LNCaP clone FGC (cell line): ENCODE results near the gene SSPN.

Source experiments
- DNase-seq: peaks from one replicate; pipeline ENCODE4 v3.0.0-alpha.2; 2011; ENCODE audit warnings: low read depth
- H3K4me3 ChIP-seq: 2 replicates; pipeline ENCODE4 v1.5.1; 2011; ENCODE audit warnings: mild to moderate bottlenecking, low read depth, low read length, control low read depth
- CTCF ChIP-seq: IDR thresholded peaks from 2 replicates; pipeline ENCODE4 v1.5.1; 2012; ENCODE audit warnings: mild to moderate bottlenecking; ENCODE audit not compliant: control insufficient read depth, insufficient read depth; ENCODE audit errors: extremely low read depth

The SSPN gene

GRCh38 chr12:26156201-26156871, 39.0 kb upstream of the SSPN start:
- no peak for TF ChIP-seq CTCF
- no peak overlapping the region for H3K4me3 ChIP-seq
- no peak for DNase-seq

GRCh38 chr12:26157001-26157400, 38.4 kb upstream of the SSPN start:
- H3K4me3 ChIP-seq: no peak overlapping the region
- no peak for TF ChIP-seq CTCF
- DNase-seq: no peak

GRCh38 chr12:26158078-26158764, 37.2 kb upstream of the SSPN start:
- H3K4me3 ChIP-seq: no peak overlapping the region
- TF ChIP-seq CTCF: no peak
- no peak for DNase-seq

GRCh38 chr12:26162174-26162573, 33.2 kb upstream of the SSPN start:
- H3K4me3 ChIP-seq: no peak overlapping the region
- TF ChIP-seq CTCF: no peak
- DNase-seq: no peak

- no peak overlapping the region for H3K4me3 ChIP-seq
- no peak for DNase-seq
- TF ChIP-seq CTCF: no peak
These were observed 32.5 kb upstream of the SSPN start for GRCh38 chr12:26162905-26163304.

- DNase-seq: no peak
- TF ChIP-seq CTCF: no peak
These were observed 31.3 kb upstream of the SSPN start for GRCh38 chr12:26164118-26164517.

GRCh38 chr12:26172013-26172412, 23.4 kb upstream of the SSPN start:
- TF ChIP-seq CTCF: no peak
- DNase-seq: no peak
- no peak overlapping the region for H3K4me3 ChIP-seq

More at GRCh38 chr12:26164118-26164517, 31.3 kb upstream of the SSPN start:
- H3K4me3 ChIP-seq: no peak overlapping the region
